KMS-11 (cell line): Measurements from ENCODE around the gene LRFN2.

Experiments used
- H2AFZ ChIP-seq: fragments of 200-600 bp; sonication (generic); 2 replicates; pipeline ENCODE4 v1.6.1; 2016; ENCODE audit warnings: antibody characterized with exemption, mixed run types, low read depth
- H3K27ac ChIP-seq: fragments of 200-600 bp; sonication (generic); 2 replicates; pipeline ENCODE4 v1.6.1; 2016; ENCODE audit warnings: mild to moderate bottlenecking, mixed run types
- H3K27me3 ChIP-seq: fragments of 200-600 bp; sonication (generic); 2 replicates; pipeline ENCODE4 v1.6.1; 2017; ENCODE audit warnings: mild to moderate bottlenecking, low read depth, mixed run types, moderate library complexity; ENCODE audit not compliant: insufficient read depth
- H3K36me3 ChIP-seq: fragments of 200-600 bp; sonication (generic); 2 replicates; pipeline ENCODE4 v1.6.1; 2017; ENCODE audit warnings: mild to moderate bottlenecking, mixed run types; ENCODE audit not compliant: insufficient read depth
- H3K4me1 ChIP-seq: fragments of 200-600 bp; sonication (generic); 2 replicates; pipeline ENCODE4 v1.6.1; 2016; ENCODE audit warnings: mild to moderate bottlenecking, low read depth, mixed run types; ENCODE audit not compliant: poor library complexity, severe bottlenecking
- H3K4me2 ChIP-seq: fragments of 200-600 bp; sonication (generic); 2 replicates; pipeline ENCODE4 v1.7.0; 2016; ENCODE audit warnings: mild to moderate bottlenecking, mixed run types
- H3K4me3 ChIP-seq: fragments of 200-600 bp; sonication (generic); IDR thresholded peaks from 2 replicates; pipeline ENCODE4 v1.6.1; 2017; ENCODE audit warnings: low read depth, low read length, mixed read lengths; ENCODE audit not compliant: insufficient read depth
- H3K79me2 ChIP-seq: fragments of 200-600 bp; sonication (generic); 2 replicates; pipeline ENCODE4 v1.6.1; 2016; ENCODE audit warnings: low read depth, mixed run types; ENCODE audit not compliant: insufficient read depth
- H3K9ac ChIP-seq: fragments of 200-600 bp; sonication (generic); 2 replicates; pipeline ENCODE4 v1.6.1; 2016; ENCODE audit warnings: mild to moderate bottlenecking, mixed run types
- H4K20me1 ChIP-seq: fragments of 200-600 bp; sonication (generic); 2 replicates; pipeline ENCODE4 v1.6.1; 2016; ENCODE audit warnings: mild to moderate bottlenecking, mixed run types; ENCODE audit not compliant: insufficient read depth
- CTCF ChIP-seq: fragments of 200-600 bp; sonication (generic); conservative IDR thresholded peaks from 2 replicates; pipeline ENCODE4 v1.6.1; 2017; ENCODE audit warnings: low read depth, mild to moderate bottlenecking, antibody characterized with exemption, low read length, moderate library complexity, mixed read lengths

Gene LRFN2

GRCh38 chr6:40466986-40467539 lies 120.1 kb downstream of the LRFN2 start:
- Histone ChIP-seq H3K36me3 (no peaks in the 10 kb centered on the region), H3K79me2 (no peaks in the 10 kb centered on the region), H3K4me2 (no peak overlapping the region), H3K9ac (no peak overlapping the region), H3K4me3 (no peak overlapping the region), H3K27me3 (no peaks in the 10 kb centered on the region), H2AFZ (no peak overlapping the region), H4K20me1 (no peaks in the 10 kb centered on the region), H3K4me1 (no peaks in the 10 kb centered on the region), H3K27ac (no peak overlapping the region)
- TF ChIP-seq CTCF: no peak

- no peaks in the 10 kb centered on the region for H3K4me1 ChIP-seq
- no peak overlapping the region for H3K27ac ChIP-seq
- no peaks in the 10 kb centered on the region for H4K20me1 ChIP-seq
- H3K79me2 ChIP-seq: no peaks in the 10 kb centered on the region
- H3K4me2 ChIP-seq: no peak overlapping the region
- H3K9ac ChIP-seq: no peak overlapping the region
- no peak overlapping the region for H3K4me3 ChIP-seq
- H3K36me3 ChIP-seq: no peaks in the 10 kb centered on the region
- no peak overlapping the region for H2AFZ ChIP-seq
- no peaks in the 10 kb centered on the region for H3K27me3 ChIP-seq
- TF ChIP-seq CTCF: no peak
Observed at GRCh38 chr6:40461643-40462042, 125.5 kb downstream of the LRFN2 start.

- H3K4me2 ChIP-seq: no peak overlapping the region
- no peak overlapping the region for H2AFZ ChIP-seq
- no peaks in the 10 kb centered on the region for H4K20me1 ChIP-seq
- no peak overlapping the region for H3K4me3 ChIP-seq
- H3K36me3 ChIP-seq: no peaks in the 10 kb centered on the region
- TF ChIP-seq CTCF: no peak
- no peak overlapping the region for H3K9ac ChIP-seq
- no peaks in the 10 kb centered on the region for H3K4me1 ChIP-seq
- H3K27me3 ChIP-seq: no peaks in the 10 kb centered on the region
- H3K27ac ChIP-seq: no peak overlapping the region
- H3K79me2 ChIP-seq: no peaks in the 10 kb centered on the region
Observed at GRCh38 chr6:40460380-40460779, 126.8 kb downstream of the LRFN2 start.

- no peak overlapping the region for H3K4me2 ChIP-seq
- H3K36me3 ChIP-seq: no peaks in the 10 kb centered on the region
Observed at GRCh38 chr6:40457261-40457660, 129.9 kb downstream of the LRFN2 start.

More at GRCh38 chr6:40457261-40457660, 129.9 kb downstream of the LRFN2 start:
- Histone ChIP-seq H3K9ac (no peak overlapping the region), H3K27me3 (no peaks in the 10 kb centered on the region), H3K4me1 (no peaks in the 10 kb centered on the region), H4K20me1 (no peaks in the 10 kb centered on the region), H3K79me2 (no peaks in the 10 kb centered on the region), H3K27ac (no peak overlapping the region), H3K4me3 (no peak overlapping the region), H2AFZ (no peak overlapping the region)
- no peak for TF ChIP-seq CTCF
